GM19452 (cell line): ENCODE measurements around the gene STK32C.

Experiments
- ATAC-seq: cut with Tn5 transposase; IDR thresholded peaks from one replicate; pipeline ENCODE4 v1.9.1; 2021; ENCODE audit not compliant: unreplicated experiment

The STK32C gene

DNA sequence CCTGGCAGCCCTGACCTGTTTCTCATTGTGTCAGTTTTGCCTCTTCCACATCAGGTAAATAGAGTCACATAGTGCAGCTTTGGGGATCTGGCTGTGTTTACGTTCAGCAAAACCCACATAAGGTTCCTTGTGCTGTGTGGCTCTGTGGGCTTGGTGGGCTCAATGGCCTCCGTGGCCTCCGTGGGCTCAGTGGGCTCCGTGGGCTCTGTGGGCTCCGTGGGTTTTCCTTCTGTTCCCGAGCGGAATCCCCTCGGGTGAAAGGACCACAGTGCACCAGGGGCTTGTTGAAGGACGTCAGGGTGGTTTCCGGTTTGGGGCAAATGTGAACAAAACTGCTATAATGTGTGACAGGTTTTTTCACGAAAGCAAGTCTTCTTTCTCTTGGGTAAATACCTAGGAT is 133.5 kb downstream of the STK32C start:
- ATAC-seq: no peak

DNA sequence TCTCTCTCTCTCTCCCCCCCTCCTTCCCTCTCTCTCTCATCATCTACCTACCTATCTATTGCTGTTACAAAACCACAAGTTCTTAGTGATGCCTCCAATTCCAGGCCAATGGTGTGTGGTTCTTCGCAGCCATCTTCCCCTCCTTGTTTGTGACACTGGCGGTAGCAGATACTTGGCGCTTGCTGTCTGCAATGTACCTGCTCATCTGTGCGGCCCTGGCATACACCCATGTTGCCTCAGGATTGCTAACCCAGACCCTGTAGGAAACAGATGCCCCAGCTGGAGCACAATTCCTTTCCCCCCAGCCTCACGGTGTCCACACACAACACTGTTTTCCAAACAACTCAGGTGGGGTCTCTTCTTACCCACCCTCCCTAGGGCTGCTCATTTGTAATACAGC is 134.6 kb downstream of the STK32C start:
- no peak for ATAC-seq

DNA sequence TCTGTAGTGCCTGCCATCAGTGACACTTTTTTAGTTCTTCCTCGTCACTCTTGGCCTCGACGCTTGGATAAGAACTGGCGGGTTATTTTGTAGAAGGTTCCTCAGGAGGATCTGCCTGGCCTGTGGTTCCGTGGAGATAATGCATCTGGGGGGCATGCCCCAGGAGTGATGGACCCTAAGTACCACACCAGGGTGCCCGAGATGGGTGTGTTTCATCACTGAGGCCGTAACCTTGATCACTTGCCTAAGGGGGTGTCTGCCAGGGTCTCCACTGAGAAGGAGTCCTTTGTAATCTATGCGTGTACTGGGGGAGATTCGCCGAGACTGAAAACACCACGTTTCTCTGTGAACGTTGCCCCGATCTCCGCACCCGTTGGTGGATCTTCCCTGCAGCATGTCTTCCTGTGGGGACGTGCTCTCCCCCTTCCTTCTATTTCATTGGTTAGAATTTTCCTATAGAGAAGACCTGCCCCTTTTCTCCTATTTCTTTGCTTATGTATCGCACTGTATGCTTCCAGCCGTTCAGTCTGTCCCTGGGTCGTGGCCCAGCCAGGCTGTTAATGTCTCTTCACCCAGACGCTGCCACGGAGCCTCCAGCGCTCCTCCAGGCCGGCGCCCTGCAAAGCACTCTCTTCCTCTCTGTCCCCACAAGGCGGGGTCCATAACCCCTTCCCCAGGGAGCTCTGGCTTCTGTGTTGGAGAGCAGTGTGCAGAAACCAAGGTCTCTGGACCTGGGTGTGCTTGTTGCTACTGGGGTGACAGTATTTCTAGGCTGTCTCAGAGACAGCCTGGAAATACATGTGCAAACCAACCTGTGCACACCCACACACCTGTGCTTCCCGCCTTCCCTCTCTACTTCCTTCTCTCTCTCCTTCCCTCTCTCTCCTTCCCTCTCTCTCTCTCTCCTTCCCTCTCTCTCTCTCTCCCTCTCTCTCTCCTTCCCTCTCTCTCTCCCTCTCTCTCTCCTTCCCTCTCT is 135.4 kb downstream of the STK32C start:
- no peak for ATAC-seq

DNA sequence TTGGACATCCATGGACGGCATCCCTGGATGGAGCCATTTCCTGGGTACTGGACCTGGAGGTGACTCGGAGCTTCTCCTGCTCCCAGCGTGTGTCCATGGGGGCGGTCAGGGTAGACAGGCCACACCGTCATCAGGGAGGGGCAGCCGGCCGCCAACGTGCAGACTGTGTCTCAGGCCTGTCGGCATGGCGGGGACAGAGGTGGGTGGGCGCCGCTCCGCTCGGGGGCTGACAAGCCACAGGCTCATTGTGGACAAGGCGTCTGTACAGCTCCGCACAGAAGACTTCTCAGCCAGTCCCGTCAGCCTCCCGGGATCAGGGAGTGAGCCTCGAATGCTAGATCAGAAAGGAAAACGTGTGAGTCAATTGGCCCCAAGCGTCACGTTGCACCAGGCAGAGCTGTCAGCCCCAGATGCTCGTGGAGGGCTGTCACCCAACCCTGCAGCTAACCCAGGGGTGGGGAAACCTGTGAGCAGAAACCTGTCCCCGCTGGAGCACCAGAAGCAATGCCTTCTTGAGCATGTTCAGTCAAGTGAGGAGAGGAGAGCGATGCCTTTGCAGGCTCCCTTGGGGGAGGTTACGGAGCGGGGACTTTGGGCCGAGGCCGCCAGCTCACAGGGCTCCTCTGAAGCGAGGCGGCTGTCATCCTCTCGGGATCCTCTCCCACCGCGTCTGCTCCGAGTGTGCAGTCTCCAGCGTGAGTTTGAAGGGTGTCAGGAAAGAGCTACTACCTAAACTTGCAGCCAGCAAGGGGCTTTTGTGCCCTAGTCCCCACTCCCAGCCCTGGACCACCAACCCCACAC is 137.0 kb downstream of the STK32C start:
- no peak for ATAC-seq

DNA sequence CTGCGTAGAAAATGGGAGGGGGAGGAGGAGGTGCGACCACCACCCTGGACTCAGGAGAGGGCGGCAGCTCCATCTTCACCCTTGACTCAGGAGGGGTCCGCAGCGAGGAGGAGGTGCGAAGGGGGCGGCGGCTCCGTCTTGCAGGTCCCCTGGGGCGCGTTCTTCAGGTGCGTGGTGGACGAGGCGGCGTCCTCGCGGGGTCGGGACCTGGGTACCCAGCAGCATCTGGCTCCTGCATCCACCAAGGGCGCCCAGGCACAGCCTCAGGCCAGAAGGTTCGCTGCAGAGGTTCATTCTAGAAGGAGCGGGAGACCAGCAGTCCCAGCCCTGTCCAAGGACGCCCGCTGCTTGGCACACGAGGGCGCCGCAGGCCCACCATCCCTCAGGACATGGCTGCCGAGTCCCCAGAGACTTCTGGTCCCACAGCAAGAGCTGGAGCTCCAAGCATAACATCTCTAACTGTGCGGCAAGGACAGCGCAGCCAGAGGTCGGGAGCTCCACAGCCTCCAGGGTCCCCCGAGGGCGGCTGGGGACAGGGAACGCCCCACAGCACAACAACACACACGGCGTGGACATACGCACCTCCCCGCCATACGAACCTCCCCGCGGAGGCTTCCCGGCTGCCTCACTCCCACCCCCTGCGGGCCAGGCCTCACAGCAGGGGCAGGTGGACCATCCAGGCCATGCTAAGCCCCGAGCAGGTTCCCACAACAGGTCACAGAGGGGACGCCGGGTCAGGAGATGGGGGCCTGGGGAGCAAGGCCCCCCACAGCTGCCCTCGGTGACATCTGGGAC is 137.8 kb downstream of the STK32C start:
- no peak for ATAC-seq

- ATAC-seq: no peak
Measured at GRCh38 chr10:132169031-132169765, 138.6 kb downstream of the STK32C start.

GRCh38 chr10:132168571-132169030 is 139.1 kb downstream of the STK32C start:
- no peak for ATAC-seq

DNA sequence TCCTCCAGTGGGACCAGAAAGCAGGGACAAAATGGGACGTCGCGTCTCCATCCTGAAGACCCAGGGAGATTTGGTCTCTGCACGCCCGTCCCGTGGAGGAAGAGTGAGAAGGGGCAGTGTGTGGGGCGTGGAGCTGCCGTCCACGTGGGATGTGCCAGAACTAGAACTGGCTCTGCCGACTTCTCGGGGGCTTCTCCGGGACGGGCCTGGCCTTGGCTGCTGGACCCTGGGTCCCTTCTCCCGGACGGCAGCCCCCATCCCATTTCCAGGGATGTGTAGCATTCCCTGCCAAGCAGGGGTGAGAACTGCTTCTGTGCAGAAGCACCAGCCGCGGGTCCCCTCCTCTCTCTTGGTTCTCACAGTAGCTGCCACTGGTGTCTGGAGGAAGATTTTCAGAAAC is 139.8 kb downstream of the STK32C start:
- ATAC-seq: no peak

GRCh38 chr10:132167041-132167674 is 140.6 kb downstream of the STK32C start:
- ATAC-seq: no peak

DNA sequence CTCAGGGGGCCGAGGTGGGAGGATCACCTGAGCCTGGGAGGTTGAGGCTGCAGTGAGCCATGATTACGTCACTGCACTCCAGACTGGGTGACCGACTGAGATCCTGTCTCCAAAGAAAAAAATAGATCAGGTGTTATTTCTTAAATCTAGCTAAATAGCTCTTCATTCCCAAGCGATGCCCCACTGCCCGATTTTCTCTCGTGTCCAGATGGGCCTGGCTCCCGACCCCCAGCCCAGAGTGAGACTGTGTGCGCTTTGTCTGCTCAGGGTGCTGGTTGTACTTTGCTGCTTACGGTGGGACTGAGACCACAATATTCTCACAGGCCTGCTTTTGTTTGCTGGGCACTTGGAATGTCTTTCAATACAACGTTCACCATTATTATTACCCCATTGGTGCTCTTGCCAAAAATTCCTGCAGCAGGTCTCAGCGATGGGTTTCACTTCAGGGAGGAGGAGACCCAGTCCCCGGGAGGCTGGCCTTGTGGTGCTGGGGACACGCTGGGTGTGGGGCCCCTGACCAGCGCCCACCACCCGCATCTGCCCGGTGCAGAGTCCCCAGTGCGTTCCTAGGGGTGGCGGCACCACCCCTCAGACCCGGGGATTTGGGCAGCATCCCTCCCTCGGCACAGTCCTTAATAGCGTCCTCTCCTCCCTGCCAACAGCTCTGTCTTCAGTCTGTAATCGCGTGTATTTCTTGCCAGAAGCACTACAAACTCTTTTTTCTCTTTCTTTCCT is 141.4 kb downstream of the STK32C start:
- no peak for ATAC-seq

GRCh38 chr10:132165416-132165980 is 142.3 kb downstream of the STK32C start:
- ATAC-seq: no peak

- ATAC-seq: no peak
Measured at GRCh38 chr10:132164761-132165278, 142.9 kb downstream of the STK32C start.

DNA sequence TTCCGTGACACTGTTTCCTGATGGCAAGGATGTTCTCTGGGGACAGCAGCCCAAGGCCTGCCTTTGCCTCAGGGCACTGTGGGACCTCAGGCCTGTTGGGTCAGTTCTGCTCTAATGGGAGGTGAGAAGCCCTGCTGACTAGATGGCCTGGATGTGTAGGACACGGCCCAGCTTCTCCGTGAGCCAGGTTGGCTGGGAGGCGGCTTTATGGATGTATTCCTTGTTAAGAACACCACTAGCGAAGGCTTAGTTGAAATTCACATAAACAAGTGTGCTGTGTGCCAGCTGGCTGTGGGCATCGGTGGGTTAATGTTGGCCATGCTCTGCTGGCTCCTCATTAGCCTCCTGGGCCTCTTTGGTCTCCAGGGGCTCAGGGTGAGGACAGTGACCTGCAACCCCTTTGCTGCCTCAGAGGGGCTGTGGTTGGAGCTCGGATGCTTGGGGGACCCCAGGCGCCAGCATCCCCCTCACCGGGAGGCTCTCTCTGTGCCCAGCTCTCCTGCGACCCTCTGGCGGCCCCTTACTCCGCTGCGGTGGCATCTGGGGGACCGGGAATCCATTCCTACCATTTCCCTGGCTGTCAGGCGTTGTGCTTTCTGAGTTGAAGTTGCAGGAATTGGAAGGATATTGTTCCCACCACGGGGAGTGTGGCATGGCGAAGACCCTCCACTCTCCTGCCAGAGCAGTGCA is 143.8 kb downstream of the STK32C start:
- no peak for ATAC-seq

DNA sequence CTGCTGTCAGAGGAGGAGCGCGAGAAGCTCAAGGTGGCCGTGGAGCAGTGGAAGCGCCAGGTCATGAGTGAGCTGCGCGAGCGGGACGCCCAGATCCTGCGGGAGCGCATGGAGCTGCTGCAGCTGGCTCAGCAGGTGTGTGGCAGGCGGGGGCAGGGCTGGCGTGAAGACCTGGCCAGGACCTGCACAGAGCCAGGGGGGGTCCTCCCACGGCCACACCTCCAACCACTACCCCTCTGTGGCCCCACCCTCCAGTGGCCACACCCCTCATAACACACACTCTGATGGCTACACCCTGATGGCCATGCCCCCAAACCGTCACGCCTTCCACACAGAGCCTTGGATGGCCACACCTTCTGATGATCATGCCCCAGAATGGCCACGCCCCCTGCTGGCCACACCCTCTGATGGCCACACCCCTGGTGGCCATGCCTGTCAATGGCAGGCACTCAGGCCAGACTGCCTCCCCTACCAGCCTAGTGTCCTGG is 144.4 kb downstream of the STK32C start:
- peak; percentile 66 for ATAC-seq

DNA sequence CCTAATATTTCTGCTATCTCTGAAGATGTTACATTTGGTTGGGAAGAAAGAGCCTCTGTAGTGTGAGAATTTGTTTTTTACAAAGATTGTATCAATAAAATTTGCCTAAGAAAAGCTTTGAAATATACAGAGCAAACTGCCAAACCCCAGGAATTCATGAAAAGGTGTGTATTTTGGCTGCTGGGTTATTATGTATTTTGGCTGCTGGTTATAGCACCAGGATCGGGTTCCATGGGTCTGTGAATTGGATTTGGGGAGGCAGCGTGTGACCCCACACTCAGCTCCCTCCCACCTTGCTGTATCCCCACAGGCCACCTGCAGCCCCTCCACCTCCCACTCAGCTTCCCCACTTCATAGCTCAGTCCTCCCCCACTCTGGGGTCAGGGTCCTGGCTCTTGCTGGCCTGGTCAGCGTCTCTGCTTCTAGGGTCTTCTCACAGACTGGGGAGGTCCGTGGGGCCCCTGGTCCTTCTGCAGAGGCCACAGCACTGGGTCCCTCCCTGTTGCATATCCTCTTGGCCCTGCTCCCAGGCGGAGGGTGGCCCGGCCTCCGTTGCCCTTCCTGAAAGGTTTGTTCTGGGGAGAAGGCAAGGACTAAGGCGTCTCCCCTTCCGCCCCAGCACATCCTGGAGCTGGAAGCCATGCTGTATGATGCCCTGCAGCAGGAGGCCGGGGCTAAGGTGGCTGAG is 145.0 kb downstream of the STK32C start:
- no peak for ATAC-seq

DNA sequence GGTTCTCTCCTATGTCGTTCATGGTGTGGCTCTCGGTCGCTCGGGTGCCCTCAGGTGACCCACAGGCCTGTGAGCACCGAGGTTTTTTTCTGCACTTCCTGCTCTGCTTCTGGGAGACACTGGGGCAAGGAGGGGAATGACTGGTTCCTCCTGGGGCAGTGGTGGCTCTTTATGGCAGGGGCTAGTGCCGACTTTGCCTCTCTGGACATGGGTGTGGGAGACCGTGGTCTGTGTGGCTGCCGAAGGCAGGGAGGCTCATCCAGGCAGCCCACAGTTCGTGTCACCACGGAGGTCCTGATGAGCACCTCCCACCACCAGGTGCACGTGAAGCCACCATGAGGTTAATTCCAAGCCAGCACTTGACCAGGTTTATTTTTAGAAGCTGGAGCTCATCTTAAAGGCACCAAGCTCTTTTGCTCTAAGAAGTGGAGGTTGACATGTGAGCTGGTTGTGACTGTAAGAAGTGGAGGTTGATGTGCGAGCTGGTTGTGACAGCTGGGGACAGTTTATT is 145.7 kb downstream of the STK32C start:
- ATAC-seq: peak; percentile 40
